GM18502 (cell line): ENCODE data around the gene PGA4.
"Not testable (repeated sequence)": the region's sequence is repeated elsewhere in the genome, so short reads cannot be mapped to it uniquely, and the experiment has no call there.

Experiments
- ATAC-seq: cut with Tn5 transposase; IDR thresholded peaks from one replicate; pipeline ENCODE4 v1.9.1; 2021; ENCODE audit warnings: mild to moderate bottlenecking; ENCODE audit not compliant: unreplicated experiment, poor library complexity

Gene PGA4

DNA sequence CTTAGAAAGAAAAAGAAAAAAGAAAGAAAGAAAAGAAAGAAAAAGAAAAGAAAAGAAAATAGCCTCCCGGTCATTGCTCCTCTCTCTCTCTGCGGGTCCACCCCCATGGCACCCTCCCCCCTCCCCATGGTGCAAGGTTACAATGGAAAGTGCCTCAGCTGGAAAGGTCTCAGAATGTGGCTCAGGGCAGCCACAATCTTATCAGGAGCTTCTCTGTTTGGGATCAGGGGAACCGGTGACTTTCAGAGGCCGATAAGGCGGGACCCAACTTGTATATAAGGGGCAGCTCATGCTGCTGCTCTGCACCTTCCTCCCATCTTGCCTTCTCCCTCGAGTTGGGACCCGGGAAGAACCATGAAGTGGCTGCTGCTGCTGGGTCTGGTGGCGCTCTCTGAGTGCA lies at the start of gene PGA4:
TSS of gene PGA4 (plus strand) at position 301 of the 400 bp plus-strand sequence. CDS start at position 355, 54 bp downstream.
- not testable (repeated sequence) for ATAC-seq

DNA sequence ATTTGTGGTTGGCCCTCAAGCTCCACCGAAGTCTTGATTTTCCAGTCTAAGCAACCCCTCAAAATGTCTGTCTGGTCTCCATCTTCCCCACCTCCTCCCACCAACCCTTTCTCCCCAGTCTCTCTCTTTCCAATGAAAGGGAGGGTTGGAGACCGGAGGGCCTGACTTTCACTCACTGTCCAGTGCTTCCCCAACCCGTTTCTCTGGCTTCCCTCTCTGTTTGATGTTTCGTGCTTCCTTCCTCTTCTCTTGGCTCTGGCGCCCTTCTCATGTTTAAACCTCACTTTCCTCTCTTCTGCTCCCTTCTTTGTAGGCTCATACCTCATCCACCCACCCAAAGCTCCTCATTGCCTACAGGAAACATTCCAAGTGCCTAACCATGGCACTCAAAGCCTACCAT lies 49.8 kb upstream of the PGA4 start:
- ATAC-seq = no peak

DNA sequence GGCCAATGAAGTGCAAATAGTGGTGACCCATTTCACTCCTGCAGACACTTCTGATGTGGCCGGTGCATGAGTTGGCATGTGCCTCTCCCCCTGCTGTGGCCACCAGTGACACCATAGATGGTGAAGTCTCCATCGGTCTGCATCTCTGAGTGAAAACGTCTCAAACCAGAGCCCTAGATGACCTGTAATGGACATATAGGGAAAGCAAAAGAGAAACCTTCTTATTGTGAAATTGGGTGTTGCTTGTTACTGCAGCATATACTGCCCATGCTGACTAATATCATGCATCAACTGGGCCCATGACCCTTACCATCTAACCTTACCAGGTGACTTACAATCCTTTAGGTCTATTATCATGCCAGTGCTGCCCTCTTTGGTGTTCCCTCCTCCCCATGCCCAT lies 49.3 kb upstream of the PGA4 start:
- no peak for ATAC-seq

DNA sequence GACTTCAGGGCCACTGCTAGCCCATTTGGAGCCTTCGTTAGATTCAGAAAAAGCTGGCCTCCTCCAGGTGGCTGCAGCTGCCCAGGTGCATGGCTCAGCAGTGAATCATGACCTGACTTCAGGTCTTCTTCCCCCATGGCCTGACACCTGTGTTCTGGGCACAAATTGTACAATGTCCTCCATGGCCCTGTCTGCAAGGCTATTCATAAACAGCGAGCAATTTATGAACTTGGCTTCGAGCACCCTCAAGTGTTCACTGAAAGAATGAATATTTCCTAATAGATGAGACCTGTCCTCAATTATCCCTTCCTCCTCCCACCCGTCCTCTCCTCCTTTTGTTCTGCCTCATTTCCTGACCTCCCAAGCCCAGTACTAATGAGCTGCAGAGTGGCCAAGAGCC lies 48.7 kb upstream of the PGA4 start:
- ATAC-seq = no peak

DNA sequence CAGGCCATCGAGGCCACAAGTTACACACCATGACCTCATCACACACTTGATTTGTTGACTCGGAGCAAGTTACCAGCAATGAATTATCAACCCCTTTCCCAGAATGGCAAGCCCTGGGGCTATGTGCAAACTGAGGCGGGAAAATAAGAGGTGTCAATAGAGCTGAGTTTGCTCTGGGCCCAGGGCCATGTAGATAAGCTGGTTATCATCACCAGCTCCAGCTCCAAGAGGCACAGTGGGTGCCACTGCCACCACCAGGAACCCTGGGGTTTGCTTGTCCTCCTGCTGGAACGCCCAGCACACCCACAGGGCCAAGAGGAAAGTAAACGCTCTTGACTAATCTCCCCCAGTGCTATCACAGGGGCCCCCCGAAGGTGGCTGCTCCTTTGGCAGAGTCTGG lies 47.9 kb upstream of the PGA4 start:
- no peak for ATAC-seq

DNA sequence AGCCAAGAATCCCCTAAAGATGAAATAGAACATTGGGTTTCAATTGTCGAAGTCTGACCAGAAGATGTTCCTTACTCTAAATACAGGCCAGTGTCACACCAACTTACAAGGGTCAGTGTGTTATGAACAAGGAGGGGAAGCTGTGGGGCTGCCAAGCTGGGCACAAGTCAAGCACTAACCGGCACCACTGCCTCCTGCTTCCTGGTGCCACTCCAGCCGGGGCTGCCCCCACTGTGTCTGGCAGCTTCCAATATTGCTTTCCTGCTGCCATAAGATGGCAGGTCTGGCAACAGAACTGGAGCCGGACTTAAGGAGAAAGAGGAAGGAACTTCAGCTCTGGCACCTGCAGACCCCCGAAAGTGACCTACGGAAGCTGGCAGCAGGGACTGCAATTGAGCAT lies 47.2 kb upstream of the PGA4 start:
- no peak for ATAC-seq

DNA sequence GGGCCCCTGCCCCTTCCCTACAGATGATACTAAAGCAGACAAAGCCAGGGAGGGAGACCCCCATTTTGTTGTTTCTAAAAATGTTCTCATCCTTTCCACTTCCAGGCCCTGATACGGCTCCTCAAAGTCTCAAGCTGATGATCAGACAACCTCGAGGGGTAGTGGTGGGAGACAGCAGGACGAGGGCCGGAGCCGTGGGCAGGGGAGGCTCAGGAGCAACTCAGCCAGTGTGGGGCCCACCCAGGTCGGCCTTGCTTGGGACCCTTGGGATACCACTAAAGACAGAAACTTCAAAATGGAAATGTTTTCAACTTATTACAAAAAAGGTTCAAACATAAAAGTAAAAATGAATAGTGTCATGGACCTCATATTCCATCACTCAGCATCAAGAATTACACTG lies 45.7 kb upstream of the PGA4 start:
- ATAC-seq = no peak

DNA sequence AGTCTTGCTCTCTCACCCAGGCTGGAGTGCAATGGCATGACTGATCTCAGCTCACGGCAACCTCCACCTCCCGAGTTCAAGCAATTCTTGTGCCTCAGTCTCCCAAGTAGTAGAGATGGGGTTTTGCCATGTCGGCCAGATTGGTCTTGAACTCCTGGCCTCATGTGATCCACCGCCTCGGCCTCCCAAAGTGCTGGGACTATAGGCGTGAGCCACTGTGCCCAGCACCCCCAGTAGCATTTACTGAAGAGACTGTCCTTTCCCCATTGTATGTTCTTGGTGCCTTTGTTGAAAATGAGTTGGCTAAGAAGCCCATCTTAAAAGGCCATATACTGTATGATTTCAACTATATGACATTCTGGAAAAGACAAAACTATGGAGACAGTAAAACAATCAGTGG lies 41.9 kb upstream of the PGA4 start:
- not testable (repeated sequence) for ATAC-seq

DNA sequence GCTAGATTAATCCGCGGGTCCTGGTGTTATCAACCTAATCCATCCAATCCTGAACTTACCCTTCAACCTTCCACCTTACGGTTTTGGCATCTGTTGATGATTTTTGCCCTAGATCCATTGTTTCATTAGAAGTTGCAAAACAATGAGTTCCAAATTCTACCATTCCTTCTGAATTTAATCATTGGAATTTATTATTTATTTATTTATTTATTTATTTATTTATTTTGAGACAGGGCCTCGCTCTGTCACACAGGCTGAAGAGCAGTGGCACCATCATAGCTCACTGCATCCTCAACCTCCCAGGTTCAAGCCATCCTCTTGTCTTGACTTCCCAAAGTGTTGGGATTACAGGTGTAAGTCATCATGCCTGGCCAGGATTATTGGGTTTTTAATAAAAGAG lies 40.7 kb upstream of the PGA4 start:
- no peak for ATAC-seq

DNA sequence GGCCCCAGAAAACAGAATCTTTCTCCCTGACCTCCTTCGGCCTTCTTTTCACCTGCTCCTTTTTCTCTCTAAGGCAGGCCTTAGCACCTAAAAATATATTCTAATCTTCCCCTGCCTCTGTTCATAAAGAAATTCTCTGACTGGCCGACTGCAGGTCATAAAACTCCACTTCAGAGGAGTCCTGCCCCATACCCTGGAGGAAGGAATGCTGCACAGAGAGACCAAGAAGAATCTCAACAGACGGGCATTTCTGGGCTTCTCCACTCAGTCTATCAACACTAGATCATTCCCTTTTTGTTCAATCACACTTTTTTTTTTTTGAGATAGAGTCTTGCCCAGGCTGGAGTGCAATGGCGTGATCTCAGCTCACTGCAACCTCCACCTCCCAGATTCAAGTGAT lies 38.5 kb upstream of the PGA4 start:
- no peak for ATAC-seq

DNA sequence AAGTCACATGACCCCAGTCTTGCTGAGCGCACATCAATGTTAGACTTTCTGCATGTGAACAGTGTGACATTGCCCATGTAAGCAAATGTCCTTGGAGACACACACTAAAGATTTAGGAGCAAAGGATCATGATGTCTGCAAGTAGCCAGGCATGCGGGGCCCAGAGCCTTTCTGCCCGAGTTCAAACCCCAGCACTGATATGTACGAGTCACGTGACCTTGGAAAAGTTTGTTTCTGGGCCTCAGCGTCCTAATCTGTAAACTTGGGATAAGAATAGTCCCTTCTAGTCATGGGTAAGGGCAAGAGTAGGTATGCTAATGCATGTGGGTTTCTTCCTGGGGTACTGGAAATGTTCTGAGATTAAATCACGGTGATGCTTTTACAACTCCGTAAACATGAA lies 35.6 kb upstream of the PGA4 start:
- no peak for ATAC-seq

DNA sequence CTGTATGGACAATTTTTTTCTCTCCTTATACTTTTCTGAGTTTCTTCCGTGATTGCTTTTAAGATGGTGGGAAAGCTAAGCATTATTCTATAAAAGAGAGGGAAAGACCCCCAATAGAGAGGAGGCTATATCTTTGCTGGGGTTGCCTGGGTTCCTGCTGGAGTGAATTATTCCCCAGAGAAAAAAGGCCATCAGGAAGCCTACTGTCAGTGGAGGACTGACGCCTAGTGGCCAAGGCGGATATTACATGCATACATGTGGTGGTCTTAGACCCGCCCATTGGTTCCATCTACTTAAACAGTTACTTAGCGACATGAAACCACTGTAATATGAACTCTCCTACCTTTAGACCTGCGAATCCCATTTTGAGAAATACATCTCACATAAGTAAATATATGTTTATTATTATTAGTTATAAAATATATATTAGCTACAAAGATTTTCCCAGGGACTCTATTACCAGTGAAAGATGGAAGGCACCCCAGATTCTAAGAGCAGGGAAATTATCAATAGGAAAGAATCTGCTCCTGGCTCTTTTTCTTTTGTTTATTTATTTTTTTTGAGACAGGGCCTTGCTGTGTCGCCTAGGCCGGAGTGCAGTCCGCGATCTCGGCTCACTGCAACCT lies 34.5 kb upstream of the PGA4 start:
- no peak for ATAC-seq

DNA sequence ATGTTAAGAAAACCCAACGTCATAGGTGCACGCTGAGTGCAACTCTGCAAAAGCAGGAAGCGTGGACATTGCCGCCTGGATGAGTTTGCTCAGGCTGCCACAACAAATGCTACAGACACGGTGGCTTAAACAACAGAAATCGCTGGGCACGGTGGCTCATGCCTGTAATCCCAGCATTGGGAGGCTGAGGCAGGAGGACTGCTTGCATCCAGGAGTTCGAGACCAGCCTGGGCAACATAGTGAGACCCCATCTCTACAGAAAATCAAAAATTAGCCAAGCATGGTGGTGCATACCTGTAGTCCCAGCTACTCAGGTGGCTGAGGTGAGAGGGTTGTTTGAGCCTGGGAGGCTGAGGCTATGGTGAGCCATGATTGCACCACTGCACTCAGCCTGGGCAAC lies 32.2 kb upstream of the PGA4 start:
- no peak for ATAC-seq

DNA sequence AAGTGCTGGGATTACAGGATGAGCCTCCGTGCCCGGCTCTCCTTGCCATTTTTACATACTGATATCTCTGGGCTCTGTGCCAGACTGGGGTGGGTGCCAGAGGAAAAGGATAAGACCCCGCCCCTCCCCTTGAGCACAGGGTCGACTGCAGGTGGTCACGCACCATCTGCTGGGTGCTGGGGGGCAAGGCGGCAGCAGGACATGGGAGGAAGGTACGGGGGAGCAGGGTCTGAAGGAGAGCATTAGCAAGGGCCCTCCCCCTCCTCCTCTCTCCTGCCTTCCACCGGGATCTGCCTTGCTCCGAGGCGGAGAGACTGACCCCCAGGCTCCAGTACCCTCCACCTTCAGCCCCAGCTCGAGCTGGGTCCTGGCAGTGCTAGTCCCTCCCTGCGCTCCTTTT lies 28.6 kb upstream of the PGA4 start:
- ATAC-seq = no peak

DNA sequence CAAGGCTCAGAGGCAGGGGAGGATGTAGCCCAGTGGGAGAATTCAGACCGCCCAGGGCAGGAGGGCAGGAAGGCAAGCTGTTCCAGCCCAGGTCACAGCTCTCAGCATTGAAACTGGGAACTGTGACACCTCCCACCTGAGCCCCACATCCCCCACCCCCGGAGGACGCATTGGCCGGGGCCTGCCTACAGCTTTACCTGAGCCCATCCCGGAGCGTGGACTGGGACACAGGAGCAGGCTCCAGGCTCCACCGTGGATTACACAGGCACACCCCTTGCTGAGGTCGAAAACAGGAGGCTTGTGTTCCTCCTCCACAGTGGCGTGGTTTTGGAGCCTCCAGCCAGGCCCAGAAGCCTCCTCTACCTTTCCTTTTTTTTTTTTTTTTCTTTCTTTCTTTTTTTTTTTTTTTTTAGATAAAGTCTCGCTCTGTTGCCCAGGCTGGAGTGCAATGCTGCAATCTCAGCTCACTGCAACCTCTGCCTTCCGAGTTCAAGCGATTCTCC lies 27.9 kb upstream of the PGA4 start:
- ATAC-seq = no peak

DNA sequence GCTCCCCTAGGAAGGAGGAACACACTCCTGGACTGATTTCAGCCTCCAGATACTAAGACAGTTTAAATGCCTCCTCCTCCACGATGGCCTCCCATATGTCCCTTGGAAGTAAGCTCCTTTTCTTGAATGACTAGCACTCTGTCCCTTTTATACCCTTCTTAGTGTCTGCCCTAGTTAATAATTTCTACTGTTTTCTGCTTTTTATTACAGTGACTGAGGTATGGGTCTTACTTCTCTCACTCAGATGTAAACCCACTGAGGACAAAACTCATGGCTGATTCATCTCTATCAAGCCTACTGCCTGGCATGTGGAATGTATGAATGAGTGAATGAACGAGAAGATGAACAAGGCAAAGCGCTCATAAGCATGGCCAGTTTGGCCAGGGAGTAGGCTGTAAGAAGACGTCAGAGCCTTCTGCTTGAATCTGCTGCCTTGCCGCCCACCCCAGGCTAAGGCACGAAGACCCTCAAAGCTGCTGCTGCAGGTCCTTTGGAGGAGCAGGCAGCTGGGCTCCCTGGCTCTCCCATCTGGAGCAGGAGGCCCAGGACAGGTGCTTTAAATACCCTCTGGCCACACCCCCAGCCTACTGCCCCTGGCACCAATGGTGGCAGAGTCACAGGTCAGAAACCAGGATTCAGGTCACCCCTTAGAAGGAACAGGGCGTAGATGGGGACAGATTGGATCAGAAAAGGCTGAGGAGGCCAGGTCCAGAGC lies 27.0 kb upstream of the PGA4 start:
- no peak for ATAC-seq

DNA sequence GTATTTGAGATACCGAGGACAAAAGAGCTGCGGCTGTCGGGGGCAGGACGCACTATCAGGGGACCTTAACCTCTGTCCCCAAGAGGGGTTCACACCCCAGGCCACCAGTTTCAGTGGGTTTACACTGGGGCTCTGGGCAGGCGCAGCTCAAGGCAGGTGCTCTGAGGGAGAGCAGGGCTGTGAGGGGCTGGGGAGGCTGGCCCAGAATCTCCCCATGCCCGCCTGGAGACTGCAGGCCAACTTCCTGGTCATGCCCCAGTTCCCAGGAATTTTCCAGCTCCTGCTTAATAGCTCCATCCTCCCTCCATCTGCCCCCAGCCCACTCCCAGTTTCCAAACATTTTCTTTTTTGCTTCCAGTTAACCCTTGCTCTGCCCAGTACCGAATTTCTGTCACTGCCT lies 26.4 kb upstream of the PGA4 start:
- ATAC-seq = no peak

DNA sequence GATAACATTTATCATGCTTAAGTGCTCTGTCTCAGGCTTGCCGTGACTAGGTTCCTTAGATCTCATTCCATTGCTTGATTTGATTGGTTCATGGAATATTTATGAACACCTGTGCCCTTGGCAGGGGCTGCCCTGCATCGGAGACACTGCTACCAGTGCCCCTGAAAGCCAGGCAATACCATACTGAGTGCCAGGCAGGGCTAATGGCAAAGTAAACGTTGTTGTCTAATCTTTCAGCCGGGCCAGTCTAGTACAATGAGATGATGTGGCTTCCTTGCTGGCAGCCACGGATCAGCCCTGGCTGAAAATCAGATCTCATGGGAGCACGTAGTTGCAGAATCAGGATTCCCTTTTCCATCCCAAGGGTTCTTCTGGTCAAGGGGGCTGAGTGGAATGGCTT lies 23.8 kb upstream of the PGA4 start:
- no peak for ATAC-seq

DNA sequence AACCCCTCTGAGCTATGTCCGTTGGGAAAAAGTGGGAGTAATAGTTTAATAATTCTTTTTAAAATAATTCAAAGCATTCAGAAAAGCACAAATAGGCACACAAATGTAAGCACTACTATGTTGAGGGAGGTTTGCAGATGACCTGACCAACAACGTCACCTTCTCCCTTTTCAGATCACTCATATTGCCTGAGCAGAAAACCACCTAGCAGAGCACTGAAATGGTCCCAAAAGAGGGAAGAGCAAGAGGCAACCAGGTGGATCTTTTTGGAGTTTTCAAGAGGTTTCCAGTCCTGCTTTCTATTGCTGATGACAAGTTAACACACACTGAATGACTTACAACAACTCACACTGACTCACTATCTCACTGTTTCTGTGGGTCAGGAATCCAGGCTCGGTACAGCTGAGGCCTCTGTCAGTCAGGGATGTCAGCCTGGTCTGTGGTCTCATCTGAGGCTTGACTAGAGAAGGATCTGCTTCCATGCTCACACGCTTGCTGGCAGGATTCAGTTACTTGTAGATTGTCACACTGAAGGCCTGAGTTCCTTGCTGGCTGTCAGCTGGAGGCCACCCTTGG lies 23.1 kb upstream of the PGA4 start:
- ATAC-seq = no peak

DNA sequence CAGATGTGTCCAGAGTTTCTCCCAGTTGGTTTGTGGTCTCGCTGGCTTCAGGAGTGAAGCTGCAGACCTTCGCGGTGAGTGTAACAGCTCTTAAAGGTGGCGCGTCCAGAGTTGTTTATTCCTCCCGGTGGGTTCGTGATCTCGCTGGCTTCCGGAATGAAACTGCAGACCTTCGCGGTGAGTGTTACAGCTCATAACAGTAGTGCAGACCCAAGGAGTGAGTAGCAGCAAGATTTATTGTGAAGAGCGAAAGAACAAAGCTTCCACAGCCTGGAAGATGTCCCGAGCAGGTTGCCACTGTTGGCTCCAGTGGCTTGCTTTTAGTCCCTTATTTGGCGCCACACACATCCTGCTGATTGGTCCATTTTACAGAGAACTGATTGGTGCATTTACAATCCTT lies 20.7 kb upstream of the PGA4 start:
- no peak for ATAC-seq

DNA sequence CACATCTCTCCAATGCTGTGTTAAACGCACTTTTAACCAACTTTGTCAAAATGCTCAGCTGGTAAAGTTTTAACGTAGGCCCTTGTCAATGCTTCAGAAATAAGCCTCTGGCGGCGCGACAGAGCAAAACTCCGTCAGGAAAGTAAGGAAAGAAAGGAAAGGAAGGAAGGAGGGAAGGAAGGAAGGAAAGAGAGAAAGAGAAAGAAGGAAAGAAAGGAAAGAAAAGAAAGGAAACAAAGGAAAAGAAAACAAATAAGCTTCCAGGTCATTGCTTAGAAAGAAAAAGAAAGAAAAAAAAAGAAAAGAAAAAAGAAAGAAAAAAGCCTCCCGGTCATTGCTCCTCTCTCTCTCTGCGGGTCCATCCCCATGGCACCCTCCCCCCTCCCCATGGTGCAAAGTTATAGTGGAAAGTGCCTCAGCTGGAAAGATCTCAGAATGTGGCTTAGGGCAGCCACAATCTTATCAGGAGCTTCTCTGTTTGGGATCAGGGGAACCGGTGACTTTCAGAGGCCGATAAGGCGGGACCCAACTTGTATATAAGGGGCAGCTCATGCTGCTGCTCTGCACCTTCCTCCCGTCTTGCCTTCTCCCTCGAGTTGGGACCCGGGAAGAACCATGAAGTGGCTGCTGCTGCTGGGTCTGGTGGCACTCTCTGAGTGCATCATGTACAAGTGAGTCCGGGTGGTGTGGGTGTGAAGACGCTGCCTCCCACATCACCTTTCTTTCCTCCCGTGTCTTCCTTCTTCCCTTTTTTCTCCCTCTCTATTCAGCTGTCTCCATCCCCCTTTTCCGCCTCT lies 19.0 kb upstream of the PGA4 start, which contains the start of gene PGA3:
TSS of gene PGA3 (plus strand) at position 566 of the 797 bp plus-strand sequence. CDS start at position 616, 50 bp downstream.
- not testable (repeated sequence) for ATAC-seq
